IMR-90 (cell line): ENCODE results near the gene SERPINA12. TPM values are rescaled to one million over a fixed set of nuclear protein-coding genes. Genes with fewer than 3 reads are reported as not detected.

Experiments
- ATAC-seq: fragments of 200-7000 bp; cut with Tn5 transposase; 2 replicates; pipeline ENCODE4 v1.9.1; 2020; ENCODE audit warnings: low read depth, mild to moderate bottlenecking, moderate library complexity
- BruUV-seq: library from RNA; stranded (reverse); fragments of 400-500 nt; replicated peaks from 2 replicates; lab custom pipeline; 2021; lab: Mats Ljungman, UMichigan
- CTCF ChIA-PET: fragments of 300-600 bp; formaldehyde crosslinking; extraction: SDS; loops from one replicate; lab custom pipeline; 2021; ENCODE audit warnings: antibody characterized with exemption; lab: Yijun Ruan, JAX
- POLR2A ChIA-PET: fragments of 300-600 bp; sonication (Branson Sonifier 250); formaldehyde crosslinking; loops from one replicate; lab custom pipeline; 2022; ENCODE audit warnings: antibody characterized with exemption; ENCODE audit not compliant: unreplicated experiment; lab: Charles Lee
- DNase-seq: peaks from one replicate; pipeline ENCODE4 v3.0.0; 2013
- H2AFZ ChIP-seq: replicated peaks from 2 replicates; pipeline ENCODE3; 2013; ENCODE audit warnings: low read length, mild to moderate bottlenecking; ENCODE audit not compliant: poor library complexity
- H2AK5ac ChIP-seq: 2 replicates; pipeline ENCODE4 v1.6.1; 2013; ENCODE audit warnings: low read depth, low read length, inconsistent platforms
- H2AK9ac ChIP-seq: replicated peaks from 2 replicates; pipeline ENCODE3; 2013; ENCODE audit warnings: mild to moderate bottlenecking, low read depth, low read length, moderate library complexity; ENCODE audit not compliant: poor library complexity
- H2BK120ac ChIP-seq: 2 replicates; pipeline ENCODE4 v1.6.1; 2013; ENCODE audit warnings: low read depth, low read length, inconsistent platforms
- H2BK15ac ChIP-seq: 3 replicates; pipeline ENCODE4 v1.6.1; 2013; ENCODE audit warnings: low read depth, low read length, inconsistent platforms
- H2BK20ac ChIP-seq: 2 replicates; pipeline ENCODE4 v1.6.1; 2013; ENCODE audit warnings: low read depth, mild to moderate bottlenecking, inconsistent platforms, low read length, moderate library complexity
- H2BK5ac ChIP-seq: 2 replicates; pipeline ENCODE4 v1.6.1; 2013; ENCODE audit warnings: mild to moderate bottlenecking, low read depth, low read length, inconsistent platforms; ENCODE audit not compliant: poor library complexity, severe bottlenecking
- H3K14ac ChIP-seq: replicated peaks from 2 replicates; pipeline ENCODE4 v1.6.1; 2013; ENCODE audit warnings: low read depth, low read length, inconsistent platforms
- H3K18ac ChIP-seq: 2 replicates; pipeline ENCODE4 v1.6.1; 2013; ENCODE audit warnings: low read depth, low read length, control low read depth
- H3K23ac ChIP-seq: 2 replicates; pipeline ENCODE4 v1.6.1; 2013; ENCODE audit warnings: low read depth, low read length, inconsistent platforms
- H3K27ac ChIP-seq: 2 replicates; pipeline ENCODE4 v1.5.1; 2013; ENCODE audit warnings: mild to moderate bottlenecking, control low read depth, low read length; ENCODE audit not compliant: insufficient read depth
- H3K27me3 ChIP-seq: 2 replicates; pipeline ENCODE4 v1.6.1; 2013; ENCODE audit warnings: low read length; ENCODE audit not compliant: control insufficient read depth, insufficient read depth
- H3K36me3 ChIP-seq: 2 replicates; pipeline ENCODE4 v1.6.1; 2013; ENCODE audit warnings: low read length, mixed read lengths; ENCODE audit not compliant: control insufficient read depth, insufficient read depth
- H3K4ac ChIP-seq: 2 replicates; pipeline ENCODE4 v1.6.1; 2013; ENCODE audit warnings: low read depth, low read length, inconsistent platforms
- H3K4me1 ChIP-seq: 2 replicates; pipeline ENCODE4 v1.6.1; 2013; ENCODE audit warnings: low read length, mixed read lengths; ENCODE audit not compliant: control insufficient read depth, insufficient read depth
- H3K4me2 ChIP-seq: 2 replicates; pipeline ENCODE4 v1.6.1; 2013; ENCODE audit warnings: low read depth, mild to moderate bottlenecking, control low read depth, low read length, moderate library complexity
- H3K4me3 ChIP-seq: 2 replicates; pipeline ENCODE4 v1.5.1; 2013; ENCODE audit warnings: low read depth, mild to moderate bottlenecking, control low read depth, low read length, moderate library complexity; ENCODE audit not compliant: insufficient read depth
- H3K56ac ChIP-seq: 2 replicates; pipeline ENCODE4 v1.6.1; 2013; ENCODE audit warnings: low read length, inconsistent platforms; ENCODE audit not compliant: insufficient read depth; ENCODE audit errors: extremely low read depth
- H3K79me1 ChIP-seq, 2 experiments: 2 replicates each; pipeline ENCODE4 v1.6.1; 2013; ENCODE audit warnings: low read length in 2 of 2, inconsistent platforms in 1 of 2, low read depth in 1 of 2
- H3K9ac ChIP-seq: 2 replicates; pipeline ENCODE4 v1.6.1; 2013; ENCODE audit warnings: low read depth, low read length, control low read depth
- H3K9me1 ChIP-seq: 2 replicates; pipeline ENCODE4 v1.6.1; 2013; ENCODE audit warnings: low read length, inconsistent platforms; ENCODE audit not compliant: insufficient read depth
- H3K9me3 ChIP-seq: 2 replicates; pipeline ENCODE4 v1.6.1; 2013; ENCODE audit warnings: low read length; ENCODE audit not compliant: control insufficient read depth, insufficient read depth
- H4K20me1 ChIP-seq: 2 replicates; pipeline ENCODE4 v1.6.1; 2013; ENCODE audit warnings: low read length, inconsistent platforms; ENCODE audit not compliant: insufficient read depth
- H4K5ac ChIP-seq: 2 replicates; pipeline ENCODE4 v1.6.1; 2013; ENCODE audit warnings: mild to moderate bottlenecking, low read depth, low read length, control low read depth
- H4K8ac ChIP-seq, 2 experiments: 2 replicates each; pipeline ENCODE4 v1.6.1; 2013; ENCODE audit warnings: low read depth in 2 of 2, low read length in 2 of 2, control low read depth in 1 of 2, inconsistent platforms in 1 of 2
- H4K91ac ChIP-seq: 2 replicates; pipeline ENCODE4 v1.6.1; 2013; ENCODE audit warnings: low read depth, low read length, inconsistent platforms; ENCODE audit not compliant: insufficient read depth
- CTCF ChIP-seq: conservative IDR thresholded peaks from 2 replicates; pipeline ENCODE4 v1.5.1; 2012; ENCODE audit warnings: mild to moderate bottlenecking, low read depth, low read length, improper control_type of control experiment
- NFE2L2 ChIP-seq: fragments of 150-350 bp; IDR thresholded peaks from 2 replicates; pipeline ENCODE4 v1.6.1; 2016; ENCODE audit warnings: low read depth, mild to moderate bottlenecking, low read length
- POLR2A ChIP-seq: IDR thresholded peaks from 2 replicates; pipeline ENCODE4 v1.6.1; 2012; ENCODE audit warnings: mild to moderate bottlenecking, low read depth, low read length
- USF2 ChIP-seq: fragments of 150-350 bp; IDR thresholded peaks from 2 replicates; pipeline ENCODE4 v1.6.1; 2017; ENCODE audit warnings: mild to moderate bottlenecking, antibody characterized with exemption, low read length, low read depth
- WGBS, 2 experiments: methylation state at CpG; one replicate each; pipeline versions ENCODE4 v1.1.5 to v1.1.7; 2013; ENCODE audit warnings: missing lambda C conversion rate in 2 of 2; ENCODE audit not compliant: insufficient read length in 1 of 2; ENCODE audit errors: extremely low coverage in 2 of 2; 5-methylcytosine and 5-hydroxymethylcytosine counted together
- dilution Hi-C: fragments of 300-500 bp; cut with HindIII; formaldehyde crosslinking; loops from one replicate; pipeline ENCODE4 v1.14.3; 2018; ENCODE audit warnings: low sequenced_read_pairs; ENCODE audit not compliant: unreplicated experiment
- in situ Hi-C: fragments of 300-500 bp; cut with MboI; formaldehyde crosslinking; loops from 3 replicates; pipeline ENCODE4 v1.14.3; 2019; ENCODE audit warnings: low sequenced_read_pairs, inconsistent platforms, mixed read lengths
- intact Hi-C: fragments of 100-400 bp; cut with micrococcal nuclease; formaldehyde crosslinking; loops from 2 replicates; pipeline ENCODE4 v1.10.0; 2022
- polyA plus RNA-seq, 3 experiments: library from polyadenylated mRNA; depleted of rRNA; stranded (reverse); fragments of >200 nt; gene quantifications; 2 replicates each; pipeline ENCODE4 v1.2.3, GENCODE V29; 2012; ENCODE audit warnings: low replicate concordance in 1 of 3
- total RNA-seq: library from RNA; depleted of rRNA; stranded (reverse); fragments of >200 nt; gene quantifications from 2 replicates; pipeline ENCODE4 v1.2.3, GENCODE V29; 2012

Gene SERPINA12
- total and polyA plus RNA-seq, 2 of the 4 experiments (the other 2 are of a cell fraction), result not detected

GRCh38 chr14:94547151-94547680 is 37.9 kb upstream of the SERPINA12 start:
- ChIA-PET POLR2A (no interaction called here), CTCF (no interaction called here)
- Histone ChIP-seq H3K4me2 (no peak overlapping the region), H3K56ac (no peak overlapping the region), H4K8ac (no peak overlapping the region), H3K27me3 (no peaks in the 10 kb centered on the region), H4K5ac (no peak overlapping the region), H3K9me3 (0 out of 2 replicates have a peak, but pooled peaks cover 4% of the 10 kb centered on the region), H3K4ac (no peak overlapping the region), H3K4me3 (no peak overlapping the region), H2BK120ac (no peak overlapping the region), H2AK9ac (no peak overlapping the region), H4K91ac (no peak overlapping the region), H2BK5ac (no peak overlapping the region), H3K18ac (no peak overlapping the region), H3K79me1 (no peaks in the 10 kb centered on the region), H3K4me1 (no peaks in the 10 kb centered on the region), H2AFZ (no peak overlapping the region), H2BK20ac (no peak overlapping the region), H3K27ac (no peak overlapping the region), H4K20me1 (no peaks in the 10 kb centered on the region), H3K9me1 (no peaks in the 10 kb centered on the region), H3K9ac (no peak overlapping the region), H2AK5ac (no peak overlapping the region), H3K36me3 (no peaks in the 10 kb centered on the region), H2BK15ac (no peak overlapping the region), H3K14ac (no peak overlapping the region), H3K23ac (no peak overlapping the region)
- dilution Hi-C loops, result no loop called here
- in situ Hi-C loops, result no loop called here
- TF ChIP-seq USF2 (no peak), CTCF (no peak), POLR2A (no peak), NFE2L2 (no peak)
- no TSS peak for BruUV-seq
- intact Hi-C loops, result no loop called here
- DNase-seq, result no peak
- 78% methylated on average over 4 of the region's 8 CpGs; no CpG with 5 or more reads in 1 of the 2 experiments for WGBS, 2 experiments
- no peak for ATAC-seq
